SK-N-SH (cell line): ENCODE results near the gene CARMIL3. TPM values are rescaled to one million over a fixed set of nuclear protein-coding genes. Genes with fewer than 3 reads are reported as not detected.

ENCODE experiments used
- CTCF ChIA-PET: fragments of 300-600, 350-600 bp; formaldehyde crosslinking; extraction: SDS; loops from one replicate; lab custom pipeline; 2021; lab: Yijun Ruan, JAX
- POLR2A ChIA-PET: fragments of 350-600 bp; sonication (Branson Sonifier 250); formaldehyde crosslinking; extraction: SDS; loops from one replicate; lab custom pipeline; 2020; ENCODE audit warnings: antibody characterized with exemption, inconsistent platforms; lab: Yijun Ruan, JAX
- DNase-seq: peaks from one replicate; pipeline ENCODE4 v3.0.0; 2012
- H2AFZ ChIP-seq: fragments of 200-600 bp; sonication (generic); 2 replicates; pipeline ENCODE4 v1.8.1; 2016; ENCODE audit warnings: antibody characterized with exemption, mild to moderate bottlenecking, low read depth
- H3F3A ChIP-seq: fragments of 200-600 bp; sonication (generic); replicated peaks from 2 replicates; pipeline ENCODE3; 2016; ENCODE audit warnings: antibody characterized with exemption, mild to moderate bottlenecking; ENCODE audit not compliant: insufficient read depth
- H3K27ac ChIP-seq, 2 experiments: fragments of 200-500 bp in 1 of 2; fragments of 200-600 bp in 1 of 2; sonication (Bioruptor generic) in 1 of 2; sonication (generic), shearing (Covaris generic) in 1 of 2; 2 replicates each; pipeline versions ENCODE4 v1.5.1 to v1.6.1; 2014 to 2016; ENCODE audit warnings: low read depth in 2 of 2, inconsistent platforms in 1 of 2, low read length in 1 of 2, mild to moderate bottlenecking in 1 of 2, mixed read lengths in 1 of 2
- H3K27me3 ChIP-seq: fragments of 200-600 bp; sonication (generic), shearing (Covaris generic); 2 replicates; pipeline ENCODE4 v1.6.1; 2016; ENCODE audit warnings: mixed run types; ENCODE audit not compliant: insufficient read depth
- H3K36me3 ChIP-seq, 2 experiments: fragments of 200-500 bp in 1 of 2; fragments of 200-600 bp in 1 of 2; sonication (Bioruptor generic) in 1 of 2; sonication (generic) in 1 of 2; replicated peaks in 1 of 2; 2 replicates each; pipeline versions ENCODE3 to v1.5.1; 2014 to 2016; ENCODE audit warnings: low read length in 1 of 2, mild to moderate bottlenecking in 1 of 2; ENCODE audit not compliant: insufficient read depth in 2 of 2, control insufficient read depth in 1 of 2
- H3K4me1 ChIP-seq, 2 experiments: fragments of 200-500 bp in 1 of 2; fragments of 200-600 bp in 1 of 2; sonication (Bioruptor generic) in 1 of 2; sonication (generic), shearing (Covaris generic) in 1 of 2; 2 replicates each; pipeline versions ENCODE4 v1.5.1 to v1.6.1; 2014 to 2016; ENCODE audit warnings: low read depth in 1 of 2, low read length in 1 of 2, mixed run types in 1 of 2; ENCODE audit not compliant: insufficient read depth in 2 of 2, control insufficient read depth in 1 of 2
- H3K4me2 ChIP-seq: fragments of 200-600 bp; sonication (generic), shearing (Covaris generic); 2 replicates; pipeline ENCODE4 v1.6.1; 2017; ENCODE audit warnings: mixed run types
- H3K4me3 ChIP-seq, 2 experiments: fragments of 200-500 bp in 1 of 2; fragments of 200-600 bp in 1 of 2; sonication (Bioruptor generic) in 1 of 2; sonication (generic), shearing (Covaris generic) in 1 of 2; 2 replicates each; pipeline versions ENCODE4 v1.5.1 to v1.8.1; 2014 to 2016; ENCODE audit warnings: low read depth in 2 of 2, inconsistent platforms in 1 of 2, low read length in 1 of 2, mild to moderate bottlenecking in 1 of 2, mixed read lengths in 1 of 2, moderate library complexity in 1 of 2
- H3K79me2 ChIP-seq: fragments of 200-600 bp; sonication (generic); 2 replicates; pipeline ENCODE4 v1.8.1; 2017; ENCODE audit warnings: mild to moderate bottlenecking; ENCODE audit not compliant: insufficient read depth
- H3K9ac ChIP-seq: fragments of 200-600 bp; sonication (generic); 2 replicates; pipeline ENCODE4 v1.6.1; 2017; ENCODE audit warnings: mixed run types
- H3K9me2 ChIP-seq: fragments of 200-600 bp; sonication (generic); 2 replicates; pipeline ENCODE4 v1.6.1; 2017; ENCODE audit warnings: mixed run types
- H3K9me3 ChIP-seq: fragments of 200-600 bp; sonication (generic); 2 replicates; pipeline ENCODE4 v1.6.1; 2017; ENCODE audit warnings: mixed run types, mild to moderate bottlenecking, moderate library complexity
- H4K20me1 ChIP-seq: fragments of 200-600 bp; sonication (generic); 2 replicates; pipeline ENCODE4 v1.6.1; 2017; ENCODE audit warnings: mild to moderate bottlenecking, mixed run types; ENCODE audit not compliant: insufficient read depth
- EP300 ChIP-seq, 2 experiments: IDR thresholded peaks; 2 replicates each; pipeline versions ENCODE4 v1.4.0 to v1.6.1; 2012; ENCODE audit warnings: borderline replicate concordance in 1 of 2, low read depth in 1 of 2, low read length in 1 of 2
- EZH2phosphoT487 ChIP-seq: fragments of 200-600 bp; sonication (generic); IDR thresholded peaks from 2 replicates; pipeline ENCODE4 v1.6.1; 2017; ENCODE audit warnings: low read depth, mixed run types, mild to moderate bottlenecking, antibody characterized with exemption, moderate library complexity, borderline replicate concordance
- MXI1 ChIP-seq: IDR thresholded peaks from 2 replicates; pipeline ENCODE4 v1.6.1; 2012; ENCODE audit warnings: mild to moderate bottlenecking, low read depth, low read length, improper control_type of control experiment
- NRF1 ChIP-seq: IDR thresholded peaks from 2 replicates; pipeline ENCODE4 v1.6.1; 2012; ENCODE audit warnings: low read depth, mild to moderate bottlenecking, low read length
- POLR2AphosphoS5 ChIP-seq: IDR thresholded peaks from 2 replicates; pipeline ENCODE4 v1.6.1; 2012; ENCODE audit warnings: low read depth, low read length
- RXRA ChIP-seq: IDR thresholded peaks from 2 replicates; pipeline ENCODE4 v1.4.0; 2012; ENCODE audit warnings: low read depth, mild to moderate bottlenecking, borderline replicate concordance
- SIN3A ChIP-seq: IDR thresholded peaks from 2 replicates; pipeline ENCODE4 v1.6.1; 2012; ENCODE audit warnings: low read depth, mild to moderate bottlenecking, low read length, moderate library complexity, borderline replicate concordance
- SMC3 ChIP-seq: IDR thresholded peaks from 2 replicates; pipeline ENCODE4 v1.6.1; 2012; ENCODE audit warnings: low read depth, low read length, improper control_type of control experiment
- TEAD4 ChIP-seq: IDR thresholded peaks from 2 replicates; pipeline ENCODE4 v1.4.0; 2012; ENCODE audit warnings: mild to moderate bottlenecking, borderline replicate concordance; ENCODE audit not compliant: insufficient read depth
- ZBTB33 ChIP-seq: IDR thresholded peaks from 2 replicates; pipeline ENCODE4 v1.4.0; 2012; ENCODE audit warnings: low read depth, borderline replicate concordance
- polyA plus RNA-seq, 3 experiments: library from polyadenylated mRNA; depleted of rRNA; stranded (reverse); fragments of >200 nt; gene quantifications; 2 replicates each; pipeline ENCODE4 v1.2.3, GENCODE V29; 2012
- TF ChIP-seq, protein P1 (sequence below): IDR thresholded peaks from 2 replicates; pipeline ENCODE4; 2012
- TF ChIP-seq, protein P2 (sequence below): IDR thresholded peaks from 2 replicates; pipeline ENCODE4 v1.4.0; 2012; ENCODE audit warnings: low read depth
- TF ChIP-seq, protein P3 (sequence below): fragments of 150-350 bp; IDR thresholded peaks from 2 replicates; pipeline ENCODE4 v1.6.1; 2016; ENCODE audit warnings: mild to moderate bottlenecking, low read depth, low read length

The CARMIL3 gene
- polyA plus RNA-seq, 1 of the 3 experiments (the other 2 are of a cell fraction) = 0.43 TPM

GRCh38 chr14:24089890-24090289, 38.1 kb downstream of the CARMIL3 start (continued):
- no peak for TF ChIP-seq ZBTB33
- TF ChIP-seq, protein P1, sequence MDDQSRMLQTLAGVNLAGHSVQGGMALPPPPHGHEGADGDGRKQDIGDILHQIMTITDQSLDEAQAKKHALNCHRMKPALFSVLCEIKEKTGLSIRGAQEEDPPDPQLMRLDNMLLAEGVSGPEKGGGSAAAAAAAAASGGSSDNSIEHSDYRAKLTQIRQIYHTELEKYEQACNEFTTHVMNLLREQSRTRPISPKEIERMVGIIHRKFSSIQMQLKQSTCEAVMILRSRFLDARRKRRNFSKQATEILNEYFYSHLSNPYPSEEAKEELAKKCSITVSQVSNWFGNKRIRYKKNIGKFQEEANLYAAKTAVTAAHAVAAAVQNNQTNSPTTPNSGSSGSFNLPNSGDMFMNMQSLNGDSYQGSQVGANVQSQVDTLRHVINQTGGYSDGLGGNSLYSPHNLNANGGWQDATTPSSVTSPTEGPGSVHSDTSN = no peak
- TF ChIP-seq, all 33 proteins: peak for 0

DNA sequence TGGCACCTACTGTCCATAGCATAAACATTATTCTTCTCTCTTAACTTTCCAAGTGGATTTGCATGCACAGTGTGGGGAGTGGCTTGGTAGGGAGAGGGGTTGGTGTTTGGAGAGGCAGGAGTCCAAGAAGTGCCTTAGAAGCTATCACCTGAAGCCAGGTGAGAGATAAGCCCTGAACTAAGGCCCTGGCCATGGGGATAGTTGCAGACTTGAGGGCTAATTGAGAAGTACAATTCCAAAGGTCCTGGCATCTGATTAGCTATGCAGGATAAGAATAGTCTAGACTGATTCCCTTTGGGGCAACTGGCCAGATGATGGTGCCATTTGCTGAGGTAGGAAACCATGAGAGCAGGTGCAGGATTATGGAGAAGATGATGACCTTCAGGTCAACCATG, 40.3 kb downstream of the CARMIL3 start:
- H2AFZ ChIP-seq = no peak overlapping the region
- no peak overlapping the region for H3K4me2 ChIP-seq
- no peak overlapping the region for H3K4me3 ChIP-seq
- ChIA-PET POLR2A (interaction anchor here (0.8 to 6.2 kb wide), 2 partner anchors 34 to 40 kb away, joined by 3 to 44 read pairs; no protein-coding TSS in a partner anchor), CTCF (interaction anchor here (1.9 to 25.4 kb wide), 4 partner anchors 14 to 69 kb away, joined by 7 to 1159 read pairs (median 113); partner anchors contain the start of genes CARMIL3, CPNE6, DCAF11 and IRF9)
- no peaks in the 10 kb centered on the region for H3K9me3 ChIP-seq
- H3K27me3 ChIP-seq = no peaks in the 10 kb centered on the region
- TF ChIP-seq EP300 (IDR thresholded peaks at IDR 0.05; ENCODE audit: borderline replicate concordance in 1 of 2, low read depth in 1 of 2, low read length in 1 of 2) (no peak), SMC3 (no peak), EZH2phosphoT487 (no peak), SIN3A (no peak), TEAD4 (no peak), NRF1 (no peak), POLR2AphosphoS5 (no peak), MXI1 (no peak), RXRA (no peak)
- TF ChIP-seq, protein P2, sequence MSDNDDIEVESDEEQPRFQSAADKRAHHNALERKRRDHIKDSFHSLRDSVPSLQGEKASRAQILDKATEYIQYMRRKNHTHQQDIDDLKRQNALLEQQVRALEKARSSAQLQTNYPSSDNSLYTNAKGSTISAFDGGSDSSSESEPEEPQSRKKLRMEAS = no peak
- TF ChIP-seq, protein P3, sequence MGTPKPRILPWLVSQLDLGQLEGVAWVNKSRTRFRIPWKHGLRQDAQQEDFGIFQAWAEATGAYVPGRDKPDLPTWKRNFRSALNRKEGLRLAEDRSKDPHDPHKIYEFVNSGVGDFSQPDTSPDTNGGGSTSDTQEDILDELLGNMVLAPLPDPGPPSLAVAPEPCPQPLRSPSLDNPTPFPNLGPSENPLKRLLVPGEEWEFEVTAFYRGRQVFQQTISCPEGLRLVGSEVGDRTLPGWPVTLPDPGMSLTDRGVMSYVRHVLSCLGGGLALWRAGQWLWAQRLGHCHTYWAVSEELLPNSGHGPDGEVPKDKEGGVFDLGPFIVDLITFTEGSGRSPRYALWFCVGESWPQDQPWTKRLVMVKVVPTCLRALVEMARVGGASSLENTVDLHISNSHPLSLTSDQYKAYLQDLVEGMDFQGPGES = no peak
- TF ChIP-seq, protein P1 = no peak
- no peak overlapping the region for H3K27ac ChIP-seq
- no peak for DNase-seq
- H3K36me3 ChIP-seq = no peaks in the 10 kb centered on the region
- no peaks in the 10 kb centered on the region for H3K9me2 ChIP-seq
- H3K79me2 ChIP-seq = peaks cover 16% of the 10 kb centered on the region
- peaks cover 3% of the 10 kb centered on the region for H3F3A ChIP-seq
- no peak overlapping the region for H3K9ac ChIP-seq
- H3K4me1 ChIP-seq = peaks cover 12 to 19% of the 10 kb centered on the region in 2 experiments; a peak in 2 of 4 replicates
- H4K20me1 ChIP-seq = no peaks in the 10 kb centered on the region
